Muscle layer of duodenum (tissue), 2 donors: ENCODE data around the gene THRA.

Source experiments
- H3K27ac ChIP-seq: one replicate; pipeline ENCODE4 v1.7.0; 2013; ENCODE audit warnings: mild to moderate bottlenecking, low read length
- H3K27me3 ChIP-seq: one replicate; pipeline ENCODE4 v1.7.0; 2013; ENCODE audit warnings: low read depth, mild to moderate bottlenecking, control low read depth, low read length
- H3K36me3 ChIP-seq, 2 donors: one replicate each; pipeline ENCODE4 v1.7.0; 2013; ENCODE audit warnings: low read length in 2 of 2, control low read depth in 1 of 2, mild to moderate bottlenecking in 1 of 2; ENCODE audit not compliant: insufficient read depth in 2 of 2, control insufficient read depth in 1 of 2
- H3K4me1 ChIP-seq, 2 donors: one replicate each; pipeline ENCODE4 v1.7.0; 2013; ENCODE audit warnings: low read length in 2 of 2, mild to moderate bottlenecking in 2 of 2, control low read depth in 1 of 2, moderate library complexity in 1 of 2; ENCODE audit not compliant: insufficient read depth in 2 of 2, control insufficient read depth in 1 of 2
- H3K4me3 ChIP-seq, 2 donors: one replicate each; pipeline ENCODE4 v1.7.0; 2013; ENCODE audit warnings: low read length in 2 of 2, low read depth in 1 of 2, mild to moderate bottlenecking in 1 of 2
- H3K9me3 ChIP-seq, 2 donors: one replicate each; pipeline ENCODE4 v1.7.0; 2013; ENCODE audit warnings: low read length in 2 of 2, control low read depth in 1 of 2, mild to moderate bottlenecking in 1 of 2; ENCODE audit not compliant: control insufficient read depth in 1 of 2
- donor health status: healthy.

THRA gene, protein sequence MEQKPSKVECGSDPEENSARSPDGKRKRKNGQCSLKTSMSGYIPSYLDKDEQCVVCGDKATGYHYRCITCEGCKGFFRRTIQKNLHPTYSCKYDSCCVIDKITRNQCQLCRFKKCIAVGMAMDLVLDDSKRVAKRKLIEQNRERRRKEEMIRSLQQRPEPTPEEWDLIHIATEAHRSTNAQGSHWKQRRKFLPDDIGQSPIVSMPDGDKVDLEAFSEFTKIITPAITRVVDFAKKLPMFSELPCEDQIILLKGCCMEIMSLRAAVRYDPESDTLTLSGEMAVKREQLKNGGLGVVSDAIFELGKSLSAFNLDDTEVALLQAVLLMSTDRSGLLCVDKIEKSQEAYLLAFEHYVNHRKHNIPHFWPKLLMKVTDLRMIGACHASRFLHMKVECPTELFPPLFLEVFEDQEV

DNA sequence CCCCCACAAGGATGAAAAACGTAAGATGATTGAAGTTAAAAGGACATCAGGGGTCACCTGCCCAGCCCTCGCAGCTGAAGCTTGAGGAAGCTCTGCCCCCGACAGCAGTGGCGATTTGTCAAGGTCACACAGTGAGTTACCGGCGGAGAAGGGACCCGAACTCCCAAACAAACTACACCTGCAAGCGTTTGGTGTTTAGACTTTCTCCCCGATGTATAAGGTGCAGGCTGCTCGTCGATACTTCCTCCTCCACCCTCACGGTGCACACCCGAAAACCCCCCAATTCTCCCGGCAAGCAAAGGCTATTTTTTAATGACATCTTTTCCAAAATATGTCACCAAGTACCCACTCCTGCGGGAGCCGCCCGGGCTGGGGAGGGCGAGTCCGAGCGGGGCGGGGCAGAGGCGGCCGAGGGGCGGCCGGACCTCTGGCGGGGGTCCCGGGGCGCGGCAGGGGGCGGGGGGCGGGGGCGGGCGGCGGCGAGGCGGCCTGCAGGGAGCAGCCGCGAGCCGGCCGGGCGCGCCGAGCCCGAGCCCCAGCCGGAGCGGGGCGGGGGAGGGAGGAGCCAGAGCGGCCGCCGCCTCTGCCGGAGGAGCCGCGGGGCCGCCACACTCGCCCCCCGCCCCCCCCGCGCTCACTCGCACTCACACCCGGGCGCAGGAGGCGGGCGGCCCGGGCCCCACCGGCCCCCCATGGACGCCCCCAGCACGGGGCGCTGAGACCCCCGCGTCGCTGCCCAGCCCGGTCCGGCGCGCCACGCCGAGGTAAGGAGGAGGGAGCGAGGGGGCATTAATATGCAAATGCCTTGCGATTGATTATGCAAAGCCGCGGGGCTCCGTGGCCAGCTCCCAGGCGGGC is at the start of gene THRA:
Gene THRA (plus strand): TSS at position 637 of the 858 bp plus-strand sequence. CDS start 11,524 bp downstream, outside the sequence.
- H3K4me1 ChIP-seq, result peaks cover 30 to 66% of the 10 kb centered on the region in 2 donors
- no peaks in the 10 kb centered on the region for H3K27me3 ChIP-seq
- no peaks in the 10 kb centered on the region for H3K36me3 ChIP-seq
- peak within 1 kb of the TSS; percentile 80 for H3K27ac ChIP-seq
- H3K4me3 ChIP-seq, result peak within 1 kb of the TSS; percentile 82 to 99
- H3K9me3 ChIP-seq, result no peaks in the 10 kb centered on the region

DNA sequence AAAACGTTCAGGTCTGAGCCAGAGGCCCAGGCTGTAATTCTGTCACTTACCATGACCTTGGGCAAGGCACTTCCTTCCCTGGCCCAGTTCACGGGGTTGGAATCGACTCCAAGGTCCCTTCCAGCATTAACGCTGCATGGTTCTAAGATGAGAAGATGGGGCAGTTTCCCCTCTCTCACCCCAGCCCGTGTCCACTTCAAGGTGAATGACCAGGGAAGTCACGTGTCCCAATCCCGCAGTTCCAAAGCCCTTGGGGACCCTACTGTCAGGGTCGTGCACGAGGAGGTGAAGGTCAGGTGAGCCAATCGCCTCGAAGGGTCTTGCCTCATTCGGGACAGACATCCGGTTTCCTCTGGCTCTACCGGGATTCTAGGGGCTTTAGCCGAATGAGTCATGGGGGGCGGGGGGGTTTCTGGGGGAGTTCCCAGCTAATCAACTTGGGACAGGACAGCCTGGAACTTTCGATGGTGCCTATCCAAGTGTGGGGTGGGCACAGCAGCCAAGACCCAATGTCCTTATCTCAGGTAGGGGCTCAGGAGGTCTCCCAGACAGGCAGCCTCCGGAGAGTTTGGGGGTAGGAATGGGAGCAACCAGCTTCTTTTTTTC is 48.3 kb upstream of the THRA start:
- no peak overlapping the region for H3K27ac ChIP-seq
- H3K36me3 ChIP-seq, result peaks cover 0 to 3% of the 10 kb centered on the region in 2 donors
- H3K4me1 ChIP-seq, result peaks cover 2 to 29% of the 10 kb centered on the region in 2 donors
- no peaks in the 10 kb centered on the region for H3K27me3 ChIP-seq
- H3K4me3 ChIP-seq, result no peak overlapping the region
- no peaks in the 10 kb centered on the region for H3K9me3 ChIP-seq

DNA sequence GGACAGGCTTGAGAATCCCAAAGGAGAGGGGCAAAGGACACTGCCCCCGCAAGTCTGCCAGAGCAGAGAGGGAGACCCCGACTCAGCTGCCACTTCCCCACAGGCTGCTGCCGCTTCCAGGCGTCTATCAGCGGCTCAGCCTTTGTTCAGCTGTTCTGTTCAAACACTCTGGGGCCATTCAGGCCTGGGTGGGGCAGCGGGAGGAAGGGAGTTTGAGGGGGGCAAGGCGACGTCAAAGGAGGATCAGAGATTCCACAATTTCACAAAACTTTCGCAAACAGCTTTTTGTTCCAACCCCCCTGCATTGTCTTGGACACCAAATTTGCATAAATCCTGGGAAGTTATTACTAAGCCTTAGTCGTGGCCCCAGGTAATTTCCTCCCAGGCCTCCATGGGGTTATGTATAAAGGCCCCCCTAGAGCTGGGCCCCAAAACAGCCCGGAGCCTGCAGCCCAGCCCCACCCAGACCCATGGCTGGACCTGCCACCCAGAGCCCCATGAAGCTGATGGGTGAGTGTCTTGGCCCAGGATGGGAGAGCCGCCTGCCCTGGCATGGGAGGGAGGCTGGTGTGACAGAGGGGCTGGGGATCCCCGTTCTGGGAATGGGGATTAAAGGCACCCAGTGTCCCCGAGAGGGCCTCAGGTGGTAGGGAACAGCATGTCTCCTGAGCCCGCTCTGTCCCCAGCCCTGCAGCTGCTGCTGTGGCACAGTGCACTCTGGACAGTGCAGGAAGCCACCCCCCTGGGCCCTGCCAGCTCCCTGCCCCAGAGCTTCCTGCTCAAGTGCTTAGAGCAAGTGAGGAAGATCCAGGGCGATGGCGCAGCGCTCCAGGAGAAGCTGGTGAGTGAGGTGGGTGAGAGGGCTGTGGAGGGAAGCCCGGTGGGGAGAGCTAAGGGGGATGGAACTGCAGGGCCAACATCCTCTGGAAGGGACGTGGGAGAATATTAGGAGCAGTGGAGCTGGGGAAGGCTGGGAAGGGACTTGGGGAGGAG is 47.5 kb upstream of the THRA start, which contains the start of gene CSF3:
Gene CSF3 (plus strand): TSS at position 436 of the 993 bp plus-strand sequence. CDS start 35 bp downstream, at position 471.
- H3K27me3 ChIP-seq, result no peaks in the 10 kb centered on the region
- H3K9me3 ChIP-seq, result no peaks in the 10 kb centered on the region
- H3K36me3 ChIP-seq, result peaks cover 4 to 9% of the 10 kb centered on the region in 2 donors
- H3K4me1 ChIP-seq, result peaks cover 2 to 32% of the 10 kb centered on the region in 2 donors
- H3K27ac ChIP-seq, result no peak within 1 kb of the TSS
- no peak within 1 kb of the TSS for H3K4me3 ChIP-seq

DNA sequence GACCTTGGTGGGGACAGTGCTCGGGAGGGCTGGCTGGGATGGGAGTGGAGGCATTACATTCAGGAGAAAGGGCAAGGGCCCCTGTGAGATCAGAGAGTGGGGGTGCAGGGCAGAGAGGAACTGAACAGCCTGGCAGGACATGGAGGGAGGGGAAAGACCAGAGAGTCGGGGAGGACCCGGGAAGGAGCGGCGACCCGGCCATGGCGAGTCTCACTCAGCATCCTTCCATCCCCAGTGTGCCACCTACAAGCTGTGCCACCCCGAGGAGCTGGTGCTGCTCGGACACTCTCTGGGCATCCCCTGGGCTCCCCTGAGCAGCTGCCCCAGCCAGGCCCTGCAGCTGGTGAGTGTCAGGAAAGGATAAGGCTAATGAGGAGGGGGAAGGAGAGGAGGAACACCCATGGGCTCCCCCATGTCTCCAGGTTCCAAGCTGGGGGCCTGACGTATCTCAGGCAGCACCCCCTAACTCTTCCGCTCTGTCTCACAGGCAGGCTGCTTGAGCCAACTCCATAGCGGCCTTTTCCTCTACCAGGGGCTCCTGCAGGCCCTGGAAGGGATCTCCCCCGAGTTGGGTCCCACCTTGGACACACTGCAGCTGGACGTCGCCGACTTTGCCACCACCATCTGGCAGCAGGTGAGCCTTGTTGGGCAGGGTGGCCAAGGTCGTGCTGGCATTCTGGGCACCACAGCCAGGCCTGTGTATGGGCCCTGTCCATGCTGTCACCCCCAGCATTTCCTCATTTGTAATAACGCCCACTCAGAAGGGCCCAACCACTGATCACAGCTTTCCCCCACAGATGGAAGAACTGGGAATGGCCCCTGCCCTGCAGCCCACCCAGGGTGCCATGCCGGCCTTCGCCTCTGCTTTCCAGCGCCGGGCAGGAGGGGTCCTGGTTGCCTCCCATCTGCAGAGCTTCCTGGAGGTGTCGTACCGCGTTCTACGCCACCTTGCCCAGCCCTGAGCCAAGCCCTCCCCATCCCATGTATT is 46.5 kb upstream of the THRA start:
- Histone ChIP-seq H3K36me3 (peaks cover 4 to 12% of the 10 kb centered on the region in 2 donors), H3K9me3 (no peaks in the 10 kb centered on the region), H3K27me3 (no peaks in the 10 kb centered on the region), H3K4me1 (peaks cover 2 to 32% of the 10 kb centered on the region in 2 donors), H3K27ac (no peak overlapping the region), H3K4me3 (no peak overlapping the region)

DNA sequence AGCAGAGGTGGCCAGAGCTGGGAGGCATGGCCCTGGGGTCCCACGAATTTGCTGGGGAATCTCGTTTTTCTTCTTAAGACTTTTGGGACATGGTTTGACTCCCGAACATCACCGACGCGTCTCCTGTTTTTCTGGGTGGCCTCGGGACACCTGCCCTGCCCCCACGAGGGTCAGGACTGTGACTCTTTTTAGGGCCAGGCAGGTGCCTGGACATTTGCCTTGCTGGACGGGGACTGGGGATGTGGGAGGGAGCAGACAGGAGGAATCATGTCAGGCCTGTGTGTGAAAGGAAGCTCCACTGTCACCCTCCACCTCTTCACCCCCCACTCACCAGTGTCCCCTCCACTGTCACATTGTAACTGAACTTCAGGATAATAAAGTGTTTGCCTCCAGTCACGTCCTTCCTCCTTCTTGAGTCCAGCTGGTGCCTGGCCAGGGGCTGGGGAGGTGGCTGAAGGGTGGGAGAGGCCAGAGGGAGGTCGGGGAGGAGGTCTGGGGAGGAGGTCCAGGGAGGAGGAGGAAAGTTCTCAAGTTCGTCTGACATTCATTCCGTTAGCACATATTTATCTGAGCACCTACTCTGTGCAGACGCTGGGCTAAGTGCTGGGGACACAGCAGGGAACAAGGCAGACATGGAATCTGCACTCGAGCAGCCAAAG is 45.2 kb upstream of the THRA start:
- H3K4me1 ChIP-seq, result peaks cover 2 to 39% of the 10 kb centered on the region in 2 donors
- no peaks in the 10 kb centered on the region for H3K9me3 ChIP-seq
- no peak overlapping the region for H3K4me3 ChIP-seq
- peaks cover 12 to 24% of the 10 kb centered on the region in 2 donors for H3K36me3 ChIP-seq
- H3K27ac ChIP-seq, result no peak overlapping the region
- H3K27me3 ChIP-seq, result no peaks in the 10 kb centered on the region

DNA sequence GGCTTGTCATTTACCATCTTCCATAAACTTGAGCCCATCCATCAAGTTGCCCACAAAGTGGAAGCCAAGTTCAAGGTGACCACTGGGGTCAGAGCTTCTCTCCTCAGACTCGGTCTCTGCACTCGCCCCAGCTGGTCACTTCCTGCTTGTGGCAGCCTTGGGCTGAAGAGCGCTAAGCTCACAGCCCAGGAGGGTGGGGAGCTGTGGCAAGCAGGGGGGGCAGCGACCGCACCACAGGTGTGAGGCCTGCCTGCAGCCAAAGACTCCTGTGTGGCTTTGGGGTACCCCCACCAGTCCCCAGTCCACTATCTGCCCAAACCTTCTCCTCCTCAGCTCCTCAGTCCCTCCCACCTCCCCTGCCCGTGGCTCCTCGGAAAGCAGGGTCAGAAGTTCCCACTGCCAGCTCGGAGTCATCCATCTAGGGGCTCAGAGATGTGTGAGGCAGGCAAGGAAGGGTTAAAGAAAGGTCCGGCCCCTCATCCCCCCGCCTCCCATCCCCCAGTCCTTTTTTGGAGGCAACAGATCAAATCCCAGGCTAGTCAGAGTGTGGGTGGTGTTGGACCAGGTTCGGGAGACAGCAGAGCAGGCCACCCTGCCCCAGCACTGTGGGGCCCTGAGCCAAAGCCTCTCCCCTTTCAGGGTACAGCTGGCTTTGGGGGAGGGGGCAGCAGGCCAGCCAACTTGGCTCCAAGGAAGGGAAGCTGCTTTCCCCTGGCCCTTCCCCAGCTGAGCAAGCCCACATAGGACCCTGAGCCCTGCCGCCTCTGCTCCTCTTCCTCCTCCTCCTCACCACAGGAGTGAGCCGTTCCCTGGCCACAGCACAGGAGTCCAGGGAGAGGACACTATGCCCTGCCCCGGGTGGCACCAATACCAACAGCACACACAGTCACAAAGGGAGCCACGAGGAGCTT is 44.3 kb upstream of the THRA start:
- Histone ChIP-seq H3K27ac (no peak overlapping the region), H3K4me3 (no peak overlapping the region), H3K36me3 (peaks cover 15 to 30% of the 10 kb centered on the region in 2 donors), H3K9me3 (no peaks in the 10 kb centered on the region), H3K4me1 (peaks cover 2 to 40% of the 10 kb centered on the region in 2 donors), H3K27me3 (no peaks in the 10 kb centered on the region)

DNA sequence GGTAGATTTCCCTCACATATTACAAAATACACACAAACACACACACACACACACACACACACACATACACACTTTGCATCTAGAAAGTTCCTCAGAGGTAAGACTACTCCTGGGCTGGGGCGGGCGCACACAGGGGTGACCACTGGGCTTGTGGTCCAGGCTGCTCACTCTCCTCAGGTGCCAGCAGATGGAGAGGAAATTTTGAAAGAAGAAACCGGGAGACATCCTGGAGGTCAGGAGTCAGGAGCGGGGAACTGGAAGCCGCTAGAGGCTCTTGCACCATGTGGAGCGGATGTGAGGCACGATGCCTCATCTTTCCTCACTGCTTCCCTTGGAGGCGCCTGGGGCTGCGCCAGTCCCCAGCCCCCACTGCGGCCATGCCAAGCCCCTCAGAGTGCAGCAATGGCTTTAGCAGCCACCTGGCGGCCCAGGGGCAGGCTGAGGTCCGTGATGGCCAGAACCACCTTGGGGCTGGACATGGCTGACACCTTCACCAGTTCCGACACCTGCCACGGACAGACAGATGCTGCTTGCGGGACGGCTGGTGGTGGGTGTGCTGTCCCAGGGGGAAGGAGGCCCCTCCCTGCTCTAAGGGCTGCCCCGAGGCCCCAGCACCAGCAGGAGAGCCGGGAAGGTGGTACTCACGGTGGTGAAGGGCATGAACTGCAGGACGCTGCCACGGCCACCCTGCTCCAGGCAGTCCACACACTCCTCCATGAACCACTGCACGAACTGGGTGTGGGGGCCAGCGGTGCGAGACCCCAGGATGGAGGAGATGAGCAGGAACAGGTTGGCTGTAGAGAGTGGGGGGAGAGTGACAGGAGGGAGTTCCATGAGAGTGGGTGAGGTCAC is 43.4 kb upstream of the THRA start:
- no peaks in the 10 kb centered on the region for H3K27me3 ChIP-seq
- no peak overlapping the region for H3K27ac ChIP-seq
- peaks cover 2 to 43% of the 10 kb centered on the region in 2 donors for H3K4me1 ChIP-seq
- no peak overlapping the region for H3K4me3 ChIP-seq
- no peaks in the 10 kb centered on the region for H3K9me3 ChIP-seq
- H3K36me3 ChIP-seq, result peaks cover 15 to 36% of the 10 kb centered on the region in 2 donors

DNA sequence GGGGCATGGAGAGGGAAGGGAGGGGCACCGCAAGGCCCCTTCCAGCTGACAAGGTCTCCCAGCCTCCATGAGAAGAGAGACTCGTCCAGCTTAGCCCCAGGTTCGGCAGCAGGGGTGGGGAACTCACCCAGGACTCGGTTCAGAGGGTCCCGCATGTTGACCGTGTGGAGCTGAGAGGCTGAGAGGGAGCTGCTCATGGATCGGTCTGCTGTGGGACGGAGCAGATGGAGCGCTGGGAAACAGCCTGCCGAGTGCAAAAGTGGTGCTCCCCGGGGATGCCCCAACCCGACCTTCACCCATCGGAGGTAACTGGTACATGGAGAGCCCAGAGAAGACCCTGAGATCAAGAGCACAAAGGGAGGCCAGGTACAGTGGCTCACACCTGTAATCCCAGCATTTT is 42.6 kb upstream of the THRA start:
- Histone ChIP-seq H3K27ac (no peak overlapping the region), H3K36me3 (peaks cover 19 to 42% of the 10 kb centered on the region in 2 donors), H3K4me1 (peaks cover 0 to 42% of the 10 kb centered on the region in 2 donors), H3K9me3 (no peaks in the 10 kb centered on the region), H3K27me3 (no peaks in the 10 kb centered on the region), H3K4me3 (no peak overlapping the region)
